B cell (primary cell): Measurements from ENCODE around the gene SLC13A3. TPM values are rescaled to one million over a fixed set of nuclear protein-coding genes. Genes with fewer than 3 reads are reported as not detected.

Source experiments
- ATAC-seq: fragments of 200-7000 bp; cut with Tn5 transposase; one replicate; pipeline ENCODE4 v1.10.0; 2021; ENCODE audit warnings: low read depth, mild to moderate bottlenecking, moderate number of reproducible peaks, moderate library complexity
- CTCF ChIA-PET: fragments of 350-600 bp; sonication (Branson Sonifier 250); formaldehyde crosslinking; loops from one replicate; lab custom pipeline; 2021; ENCODE audit warnings: antibody characterized with exemption, inconsistent platforms; lab: Charles Lee
- POLR2A ChIA-PET: fragments of 350-600 bp; sonication (Branson Sonifier 250); formaldehyde crosslinking; loops from one replicate; lab custom pipeline; 2021; ENCODE audit warnings: antibody characterized with exemption; lab: Charles Lee
- DNase-seq: peaks from one replicate; pipeline ENCODE4 v3.0.0; 2013
- H2AFZ ChIP-seq: 2 replicates; pipeline ENCODE4 v1.6.1; 2012; ENCODE audit warnings: mild to moderate bottlenecking, low read depth, low read length; ENCODE audit not compliant: insufficient read depth, poor library complexity, severe bottlenecking
- H3K27ac ChIP-seq, 2 donors: 1 replicate in 1 of 2; 2 replicates in 1 of 2; pipeline ENCODE4 v1.5.1; 2012 to 2013; ENCODE audit warnings: low read length in 2 of 2, mild to moderate bottlenecking in 2 of 2, moderate library complexity in 1 of 2
- H3K27me3 ChIP-seq, 4 experiments: fragments of 200-600 bp in 1 of 4; sonication (generic) in 1 of 4; replicated peaks in 1 of 4; 1 replicate in 2 of 4; 2 replicates in 2 of 4; pipeline versions ENCODE4 v1.6.1 to v1.7.0; 2013 to 2016; ENCODE audit warnings: low read length in 3 of 4, mild to moderate bottlenecking in 2 of 4, mixed read lengths in 1 of 4, moderate library complexity in 1 of 4; ENCODE audit not compliant: insufficient read depth in 4 of 4, control insufficient read depth in 3 of 4; ENCODE audit errors: control extremely low read depth in 1 of 4
- H3K36me3 ChIP-seq, 2 experiments: replicated peaks in 1 of 2; 1 replicate in 1 of 2; 2 replicates in 1 of 2; pipeline versions ENCODE4 v1.6.1 to v1.7.1; 2013; ENCODE audit warnings: low read length in 1 of 2; ENCODE audit not compliant: insufficient read depth in 2 of 2, control insufficient read depth in 1 of 2; ENCODE audit errors: control extremely low read depth in 1 of 2, extremely low read depth in 1 of 2
- H3K4me1 ChIP-seq, 2 donors: fragments of 200-600 bp in 1 of 2; sonication (generic) in 1 of 2; 1 replicate in 1 of 2; 2 replicates in 1 of 2; pipeline versions ENCODE4 v1.5.1 to v1.6.1; 2013 to 2017; ENCODE audit warnings: low read length in 2 of 2; ENCODE audit not compliant: control insufficient read depth in 2 of 2, insufficient read depth in 2 of 2
- H3K4me2 ChIP-seq: replicated peaks from 2 replicates; pipeline ENCODE3; 2012; ENCODE audit warnings: mild to moderate bottlenecking, low read depth, low read length; ENCODE audit not compliant: poor library complexity, severe bottlenecking
- H3K4me3 ChIP-seq, 5 experiments: fragments of 200-600 bp in 1 of 5; sonication (generic) in 1 of 5; 1 replicate in 3 of 5; 2 replicates in 2 of 5; pipeline versions ENCODE4 v1.5.1 to v1.7.0; 2011 to 2016; ENCODE audit warnings: low read length in 4 of 5, mild to moderate bottlenecking in 4 of 5, low read depth in 2 of 5, control low read depth in 1 of 5, moderate library complexity in 1 of 5; ENCODE audit not compliant: insufficient read depth in 1 of 5; ENCODE audit errors: control extremely low read depth in 1 of 5, extremely low read depth in 1 of 5
- H3K79me2 ChIP-seq: fragments of 200-600 bp; sonication (generic); one replicate; pipeline ENCODE4 v1.6.0; 2016; ENCODE audit warnings: low read length; ENCODE audit not compliant: control insufficient read depth, insufficient read depth
- H3K9ac ChIP-seq: fragments of 200-600 bp; sonication (generic); 2 replicates; pipeline ENCODE4 v1.6.1; 2017; ENCODE audit warnings: mild to moderate bottlenecking, low read length, moderate library complexity
- H3K9me3 ChIP-seq, 3 donors: one replicate each; pipeline versions ENCODE4 v1.6.1 to v1.7.1; 2013; ENCODE audit warnings: low read length in 2 of 3; ENCODE audit not compliant: control insufficient read depth in 2 of 3, insufficient read depth in 1 of 3; ENCODE audit errors: control extremely low read depth in 1 of 3
- H4K20me1 ChIP-seq: 2 replicates; pipeline ENCODE4 v1.6.0; 2012; ENCODE audit warnings: mild to moderate bottlenecking, low read length; ENCODE audit not compliant: insufficient read depth, control insufficient read depth, poor library complexity, severe bottlenecking
- H3K27ac Mint-ChIP-seq: one replicate; pipeline ENCODE4 v1.8.0; 2021; ENCODE audit warnings: mixed read lengths
- H3K27me3 Mint-ChIP-seq: one replicate; pipeline ENCODE4 v1.8.0; 2021; ENCODE audit warnings: mixed read lengths
- H3K4me1 Mint-ChIP-seq: one replicate; pipeline ENCODE4 v1.8.0; 2021; ENCODE audit warnings: mixed read lengths
- H3K4me3 Mint-ChIP-seq: one replicate; pipeline ENCODE4 v1.8.0; 2021; ENCODE audit warnings: mixed read lengths
- H3K9me3 Mint-ChIP-seq: one replicate; pipeline ENCODE4 v1.8.0; 2022; ENCODE audit warnings: mixed read lengths; ENCODE audit not compliant: insufficient read depth
- CTCF ChIP-seq: fragments of 200-600 bp; IDR thresholded peaks from one replicate; pipeline ENCODE4 v1.8.0; 2022; ENCODE audit warnings: antibody characterized with exemption, mild to moderate bottlenecking
- EZH2 ChIP-seq: IDR thresholded peaks from 2 replicates; pipeline ENCODE4 v1.6.1; 2012; ENCODE audit warnings: borderline replicate concordance, low read depth, mild to moderate bottlenecking, moderate library complexity, low read length; ENCODE audit not compliant: insufficient read depth, poor library complexity, severe bottlenecking
- WGBS: methylation state at CpG from one replicate; pipeline ENCODE4 v1.1.5; 2013; ENCODE audit warnings: missing lambda C conversion rate; ENCODE audit not compliant: insufficient coverage; 5-methylcytosine and 5-hydroxymethylcytosine counted together
- intact Hi-C: fragments of 100-400 bp; cut with micrococcal nuclease; formaldehyde crosslinking; loops from one replicate; pipeline ENCODE4 v1.10.0; 2022
- polyA plus RNA-seq: library from polyadenylated mRNA; depleted of rRNA; stranded (reverse); fragments of >200 nt; gene quantifications from 2 replicates; pipeline ENCODE4 v1.2.3, GENCODE V29; 2012
- total RNA-seq, 2 donors: library from RNA; stranded (reverse); fragments of 120-200 nt in 1 of 2; gene quantifications; 1 replicate in 1 of 2; 2 replicates in 1 of 2; pipeline versions ENCODE4 v1.2.3 to v1.2.4, GENCODE V29; 2013 to 2022

Gene SLC13A3
- total and polyA plus RNA-seq, 2 donors (not counting 1 experiment from before 2014, with no cell fraction given): 0.09 to 0.20 TPM

GRCh38 chr20:46646122-46646521, 5.1 kb downstream of the SLC13A3 start:
- no peak for ATAC-seq
- peaks cover 43% of the 10 kb centered on the region for H3K27me3 Mint-ChIP-seq

GRCh38 chr20:46644733-46645132, 6.5 kb downstream of the SLC13A3 start:
- Histone ChIP-seq H3K79me2 (no peaks in the 10 kb centered on the region), H2AFZ (no peak overlapping the region), H3K4me3 (no peak overlapping the region), H3K9ac (no peak overlapping the region), H3K4me2 (no peak overlapping the region), H4K20me1 (no peaks in the 10 kb centered on the region), H3K4me1 (no peaks in the 10 kb centered on the region), H3K9me3 (no peaks in the 10 kb centered on the region), H3K27me3 (peaks cover 0 to 10% (median 3%) of the 10 kb centered on the region in 4 experiments), H3K27ac (no peak overlapping the region), H3K36me3 (no peaks in the 10 kb centered on the region)
- intact Hi-C loops: no loop called here
- DNase-seq: no peak
- Mint-ChIP-seq H3K27me3 (peaks cover 34% of the 10 kb centered on the region), H3K4me1 (no peaks in the 10 kb centered on the region), H3K27ac (no peak overlapping the region), H3K9me3 (no peaks in the 10 kb centered on the region), H3K4me3 (no peak overlapping the region)
- no peak for ATAC-seq
- no CpG with 5 or more reads among the region's 1 CpG for WGBS
- ChIA-PET CTCF (no interaction called here), POLR2A (interaction anchor here (0.6 kb wide), 1 partner anchor 1914 kb away, joined by 4 read pairs; no protein-coding TSS in a partner anchor)
- TF ChIP-seq EZH2 (no peak), CTCF (no peak)

More at GRCh38 chr20:46646122-46646521, 5.1 kb downstream of the SLC13A3 start:
- no peaks in the 10 kb centered on the region for H3K9me3 ChIP-seq
- DNase-seq: no peak
- intact Hi-C loops: no loop called here
- H3K27ac ChIP-seq: no peak overlapping the region
- H3K36me3 ChIP-seq: no peaks in the 10 kb centered on the region
- H3K9ac ChIP-seq: no peak overlapping the region
- ChIA-PET CTCF (interaction anchor here (0.6 kb wide), 1 partner anchor 13 kb away, joined by 3 read pairs; no protein-coding TSS in a partner anchor), POLR2A (no interaction called here)
- 88% methylated on average over 2 of the region's 4 CpGs for WGBS
- H3K4me3 Mint-ChIP-seq: no peak overlapping the region
- no peaks in the 10 kb centered on the region for H4K20me1 ChIP-seq
- no peaks in the 10 kb centered on the region for H3K4me1 Mint-ChIP-seq
- TF ChIP-seq CTCF (no peak), EZH2 (no peak)
- no peaks in the 10 kb centered on the region for H3K4me1 ChIP-seq
- no peaks in the 10 kb centered on the region for H3K9me3 Mint-ChIP-seq
- H3K4me2 ChIP-seq: no peak overlapping the region
- H2AFZ ChIP-seq: no peak overlapping the region
- no peak overlapping the region for H3K4me3 ChIP-seq
- H3K27me3 ChIP-seq: peaks cover 0 to 24% (median 8%) of the 10 kb centered on the region in 4 experiments
- no peak overlapping the region for H3K27ac Mint-ChIP-seq
- no peaks in the 10 kb centered on the region for H3K79me2 ChIP-seq
